Prostate gland (tissue), 2 donors: ENCODE results near the gene NAIF1.
"Not testable (repeated sequence)": the region's sequence is repeated elsewhere in the genome, so short reads cannot be mapped to it uniquely, and the experiment has no call there.

ENCODE experiments used
- POLR2A ChIP-seq: fragments of 450-650 bp; IDR thresholded peaks from one replicate; pipeline ENCODE4 v1.6.1; 2016; ENCODE audit warnings: antibody characterized with exemption, mild to moderate bottlenecking
- TF ChIP-seq, protein P1 (sequence below), 4 experiments: fragments of 200-600 bp in 2 of 4; fragments of 450-650 bp in 2 of 4; sonication (generic) in 2 of 4; IDR thresholded peaks; 1 replicate in 3 of 4; 2 replicates in 1 of 4; pipeline ENCODE4 v1.5.1; 2016 to 2019; ENCODE audit warnings: antibody characterized with exemption in 4 of 4, mild to moderate bottlenecking in 2 of 4, moderate library complexity in 2 of 4

- TF ChIP-seq, protein P1, sequence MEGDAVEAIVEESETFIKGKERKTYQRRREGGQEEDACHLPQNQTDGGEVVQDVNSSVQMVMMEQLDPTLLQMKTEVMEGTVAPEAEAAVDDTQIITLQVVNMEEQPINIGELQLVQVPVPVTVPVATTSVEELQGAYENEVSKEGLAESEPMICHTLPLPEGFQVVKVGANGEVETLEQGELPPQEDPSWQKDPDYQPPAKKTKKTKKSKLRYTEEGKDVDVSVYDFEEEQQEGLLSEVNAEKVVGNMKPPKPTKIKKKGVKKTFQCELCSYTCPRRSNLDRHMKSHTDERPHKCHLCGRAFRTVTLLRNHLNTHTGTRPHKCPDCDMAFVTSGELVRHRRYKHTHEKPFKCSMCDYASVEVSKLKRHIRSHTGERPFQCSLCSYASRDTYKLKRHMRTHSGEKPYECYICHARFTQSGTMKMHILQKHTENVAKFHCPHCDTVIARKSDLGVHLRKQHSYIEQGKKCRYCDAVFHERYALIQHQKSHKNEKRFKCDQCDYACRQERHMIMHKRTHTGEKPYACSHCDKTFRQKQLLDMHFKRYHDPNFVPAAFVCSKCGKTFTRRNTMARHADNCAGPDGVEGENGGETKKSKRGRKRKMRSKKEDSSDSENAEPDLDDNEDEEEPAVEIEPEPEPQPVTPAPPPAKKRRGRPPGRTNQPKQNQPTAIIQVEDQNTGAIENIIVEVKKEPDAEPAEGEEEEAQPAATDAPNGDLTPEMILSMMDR (IDR thresholded peaks at IDR 0.05), result not testable (repeated sequence)
- not testable (repeated sequence) for TF ChIP-seq POLR2A
Observed at GRCh38 chr9:128036522-128036921, 30.6 kb downstream of the NAIF1 start.
